Ishikawa (cell line): Measurements from ENCODE around the gene GNG12.

Experiments
- CEBPB ChIP-seq: IDR thresholded peaks from 2 replicates; pipeline ENCODE4 v1.6.1; 2012
- CREB1 ChIP-seq: IDR thresholded peaks from 2 replicates; pipeline ENCODE4 v1.6.1; 2012; ENCODE audit warnings: low read depth
- EGR1 ChIP-seq: IDR thresholded peaks from 2 replicates; pipeline ENCODE4 v1.6.1; 2012
- EP300 ChIP-seq: IDR thresholded peaks from 2 replicates; pipeline ENCODE4 v1.6.1; 2012; ENCODE audit warnings: borderline replicate concordance
- FOXM1 ChIP-seq: IDR thresholded peaks from 2 replicates; pipeline ENCODE4 v1.6.1; 2012; ENCODE audit warnings: low read depth, borderline replicate concordance
- MAX ChIP-seq: IDR thresholded peaks from 2 replicates; pipeline ENCODE4 v1.6.1; 2012
- NFIC ChIP-seq: IDR thresholded peaks from 2 replicates; pipeline ENCODE4 v1.6.1; 2012
- RAD21 ChIP-seq: IDR thresholded peaks from 2 replicates; pipeline ENCODE4 v1.6.1; 2012; ENCODE audit warnings: low read depth
- REST ChIP-seq: IDR thresholded peaks from 2 replicates; pipeline ENCODE4 v1.6.1; 2012; ENCODE audit warnings: low read depth, mild to moderate bottlenecking
- TAF1 ChIP-seq: IDR thresholded peaks from 2 replicates; pipeline ENCODE4 v1.6.1; 2012; ENCODE audit warnings: low read depth, mild to moderate bottlenecking
- TCF12 ChIP-seq: IDR thresholded peaks from 2 replicates; pipeline ENCODE4 v1.6.1; 2012; ENCODE audit warnings: low read depth
- TEAD4 ChIP-seq: IDR thresholded peaks from 2 replicates; pipeline ENCODE4 v1.6.1; 2012
- USF1 ChIP-seq: IDR thresholded peaks from 2 replicates; pipeline ENCODE4 v1.6.1; 2012
- YY1 ChIP-seq: IDR thresholded peaks from 2 replicates; pipeline ENCODE4 v1.6.1; 2012; ENCODE audit warnings: low read depth
- ZBTB7A ChIP-seq: IDR thresholded peaks from 2 replicates; pipeline ENCODE4 v1.6.1; 2012; ENCODE audit warnings: low read depth

Gene GNG12

GRCh38 chr1:67722292-67722944, 110.8 kb downstream of the GNG12 start:
- no peak for TF ChIP-seq REST
- no peak for TF ChIP-seq EGR1
- no peak for TF ChIP-seq RAD21
- no peak for TF ChIP-seq FOXM1
- no peak for TF ChIP-seq CEBPB
- no peak for TF ChIP-seq CREB1
- no peak for TF ChIP-seq NFIC
- TF ChIP-seq TEAD4: no peak
- no peak for TF ChIP-seq YY1
- TF ChIP-seq ZBTB7A: no peak
- TF ChIP-seq TCF12: no peak

GRCh38 chr1:67721650-67722291, 111.5 kb downstream of the GNG12 start:
- TF ChIP-seq MAX: no peak
- no peak for TF ChIP-seq FOXM1
- TF ChIP-seq REST: no peak
- TF ChIP-seq TEAD4: no peak
- TF ChIP-seq NFIC: no peak

GRCh38 chr1:67721112-67721511, 112.2 kb downstream of the GNG12 start:
- TF ChIP-seq NFIC: no peak
- TF ChIP-seq ZBTB7A: no peak
- no peak for TF ChIP-seq FOXM1
- no peak for TF ChIP-seq YY1
- TF ChIP-seq USF1: no peak
- no peak for TF ChIP-seq TCF12
- TF ChIP-seq RAD21: no peak
- TF ChIP-seq TAF1: no peak
- no peak for TF ChIP-seq EGR1
- no peak for TF ChIP-seq EP300
- no peak for TF ChIP-seq CREB1
- no peak for TF ChIP-seq MAX
- no peak for TF ChIP-seq REST
- no peak for TF ChIP-seq CEBPB
- TF ChIP-seq TEAD4: no peak

GRCh38 chr1:67719329-67720196, 113.7 kb downstream of the GNG12 start:
- no peak for TF ChIP-seq EGR1
- no peak for TF ChIP-seq TEAD4
- no peak for TF ChIP-seq FOXM1
- TF ChIP-seq TAF1: no peak
- no peak for TF ChIP-seq NFIC
- TF ChIP-seq REST: no peak
- no peak for TF ChIP-seq CEBPB
- TF ChIP-seq YY1: no peak
